ENCODE results near the gene MOCS1. TPM values are rescaled to one million over a fixed set of nuclear protein-coding genes. Genes with fewer than 3 reads are reported as not detected.

The MOCS1 gene
- total and polyA plus RNA-seq, 9 of the 15 experiments (the other 6 are each of a cell fraction or from before 2014, with no cell fraction given) = 0.69 to 12.7 (median 8.7) TPM

DNA sequence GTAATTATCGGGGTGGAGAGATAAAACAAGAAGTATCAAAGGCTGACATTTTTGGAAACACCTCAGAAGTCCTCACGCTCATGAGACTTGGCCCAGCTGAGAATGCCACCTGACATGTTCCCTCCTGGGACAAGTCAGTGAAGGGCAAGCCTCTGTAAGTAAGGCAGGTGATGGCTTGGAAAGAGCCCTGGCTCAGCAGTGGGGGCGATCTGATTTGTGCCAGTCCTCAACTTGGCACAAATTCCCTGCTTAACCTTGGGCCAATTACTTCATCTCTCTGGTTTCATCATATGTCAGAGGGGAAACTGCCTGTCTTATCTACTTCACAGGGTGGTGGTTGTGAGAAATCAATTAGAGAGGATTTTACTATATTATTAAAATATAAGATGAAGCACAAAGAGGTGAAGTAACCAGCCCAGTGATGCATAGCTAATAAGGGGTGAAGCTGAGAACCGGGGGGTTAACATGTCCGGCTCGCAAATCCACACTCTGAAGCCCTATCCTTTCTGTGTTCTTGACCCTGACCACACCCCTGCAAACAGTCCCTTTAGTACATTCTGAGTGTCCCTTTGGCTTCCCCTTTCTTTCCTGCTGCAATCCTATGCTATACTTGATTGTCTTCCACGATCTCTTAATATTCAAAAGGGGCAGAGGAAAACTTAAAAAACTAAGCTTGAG, 8.8 kb upstream of the MOCS1 start (continued):
- TF ChIP-seq NR2C2 (CRISPR knock-in tag; IDR thresholded peaks at IDR 0.05) (no peak), NR2C2 (tag; IDR thresholded peaks at IDR 0.05) (peak; percentile 61), EWSR1 (IDR thresholded peaks at IDR 0.05; ENCODE audit: borderline replicate concordance, low read depth, partially characterized antibody) (no peak), POU5F1 (IDR thresholded peaks at IDR 0.05; ENCODE audit: borderline replicate concordance, low read depth, low read length, partially characterized antibody) (no peak), TEAD2 (tag; IDR thresholded peaks at IDR 0.05) (peak; percentile 62; the same call in 1 of the 2 replicates), STAT5A (IDR thresholded peaks at IDR 0.05; ENCODE audit: borderline replicate concordance, low read length) (no peak)
- TF ChIP-seq, protein P1, sequence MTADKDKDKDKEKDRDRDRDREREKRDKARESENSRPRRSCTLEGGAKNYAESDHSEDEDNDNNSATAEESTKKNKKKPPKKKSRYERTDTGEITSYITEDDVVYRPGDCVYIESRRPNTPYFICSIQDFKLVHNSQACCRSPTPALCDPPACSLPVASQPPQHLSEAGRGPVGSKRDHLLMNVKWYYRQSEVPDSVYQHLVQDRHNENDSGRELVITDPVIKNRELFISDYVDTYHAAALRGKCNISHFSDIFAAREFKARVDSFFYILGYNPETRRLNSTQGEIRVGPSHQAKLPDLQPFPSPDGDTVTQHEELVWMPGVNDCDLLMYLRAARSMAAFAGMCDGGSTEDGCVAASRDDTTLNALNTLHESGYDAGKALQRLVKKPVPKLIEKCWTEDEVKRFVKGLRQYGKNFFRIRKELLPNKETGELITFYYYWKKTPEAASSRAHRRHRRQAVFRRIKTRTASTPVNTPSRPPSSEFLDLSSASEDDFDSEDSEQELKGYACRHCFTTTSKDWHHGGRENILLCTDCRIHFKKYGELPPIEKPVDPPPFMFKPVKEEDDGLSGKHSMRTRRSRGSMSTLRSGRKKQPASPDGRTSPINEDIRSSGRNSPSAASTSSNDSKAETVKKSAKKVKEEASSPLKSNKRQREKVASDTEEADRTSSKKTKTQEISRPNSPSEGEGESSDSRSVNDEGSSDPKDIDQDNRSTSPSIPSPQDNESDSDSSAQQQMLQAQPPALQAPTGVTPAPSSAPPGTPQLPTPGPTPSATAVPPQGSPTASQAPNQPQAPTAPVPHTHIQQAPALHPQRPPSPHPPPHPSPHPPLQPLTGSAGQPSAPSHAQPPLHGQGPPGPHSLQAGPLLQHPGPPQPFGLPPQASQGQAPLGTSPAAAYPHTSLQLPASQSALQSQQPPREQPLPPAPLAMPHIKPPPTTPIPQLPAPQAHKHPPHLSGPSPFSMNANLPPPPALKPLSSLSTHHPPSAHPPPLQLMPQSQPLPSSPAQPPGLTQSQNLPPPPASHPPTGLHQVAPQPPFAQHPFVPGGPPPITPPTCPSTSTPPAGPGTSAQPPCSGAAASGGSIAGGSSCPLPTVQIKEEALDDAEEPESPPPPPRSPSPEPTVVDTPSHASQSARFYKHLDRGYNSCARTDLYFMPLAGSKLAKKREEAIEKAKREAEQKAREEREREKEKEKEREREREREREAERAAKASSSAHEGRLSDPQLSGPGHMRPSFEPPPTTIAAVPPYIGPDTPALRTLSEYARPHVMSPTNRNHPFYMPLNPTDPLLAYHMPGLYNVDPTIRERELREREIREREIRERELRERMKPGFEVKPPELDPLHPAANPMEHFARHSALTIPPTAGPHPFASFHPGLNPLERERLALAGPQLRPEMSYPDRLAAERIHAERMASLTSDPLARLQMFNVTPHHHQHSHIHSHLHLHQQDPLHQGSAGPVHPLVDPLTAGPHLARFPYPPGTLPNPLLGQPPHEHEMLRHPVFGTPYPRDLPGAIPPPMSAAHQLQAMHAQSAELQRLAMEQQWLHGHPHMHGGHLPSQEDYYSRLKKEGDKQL (CRISPR knock-in tag; IDR thresholded peaks at IDR 0.05; ENCODE audit: borderline replicate concordance) = no peak
